ENCODE results near the gene ALAS1. TPM values are rescaled to one million over a fixed set of nuclear protein-coding genes. Genes with fewer than 3 reads are reported as not detected.

ALAS1 gene
- total RNA-seq, 1 donor from 2014 or later: 56.3 TPM

- Histone ChIP-seq H3K9ac (ENCODE audit: low read length) (peak overlapping the region; percentile 88), H3K27ac (ENCODE audit: low read depth, low read length) (peak overlapping the region; percentile 85)
Observed at GRCh38 chr3:52237006-52237656, 39.2 kb downstream of the ALAS1 start.

GRCh38 chr3:52237657-52238172, 39.8 kb downstream of the ALAS1 start:
- DNase-seq (ENCODE audit: low read depth): peak; percentile 84
- Histone ChIP-seq H3K79me2 (ENCODE audit: insufficient read depth, low read length) (peaks cover 59% of the 10 kb centered on the region), H2AFZ (ENCODE audit: low read depth, low read length) (no peak overlapping the region), H3K27me3 (ENCODE audit: insufficient read depth, low read length) (no peaks in the 10 kb centered on the region), H3K4me2 (ENCODE audit: low read length) (peak overlapping the region; percentile 92), H3K36me3 (ENCODE audit: insufficient read depth, low read length) (peaks cover 2% of the 10 kb centered on the region), H3K9me3 (ENCODE audit: insufficient read depth, low read depth, low read length) (no peaks in the 10 kb centered on the region), H3K4me3 (ENCODE audit: insufficient read depth, low read depth, low read length) (peak overlapping the region; percentile 83), H3K4me1 (ENCODE audit: insufficient read depth, low read length) (peaks cover 41% of the 10 kb centered on the region), H3K9ac (ENCODE audit: low read length) (peak overlapping the region; percentile 88), H4K20me1 (ENCODE audit: insufficient read depth, low read length) (peaks cover 41% of the 10 kb centered on the region), H3K27ac (ENCODE audit: low read depth, low read length) (peak overlapping the region; percentile 85)
- Mint-ChIP-seq H3K9me3 (ENCODE audit: unreplicated experiment) (peaks cover 3% of the 10 kb centered on the region), H3K4me1 (ENCODE audit: low read depth, unreplicated experiment) (peaks cover 30% of the 10 kb centered on the region), H3K27me3 (ENCODE audit: low read depth, unreplicated experiment) (no peaks in the 10 kb centered on the region), H3K27ac (ENCODE audit: unreplicated experiment) (peak overlapping the region; percentile 94), H3K4me3 (ENCODE audit: unreplicated experiment) (peak overlapping the region; percentile 99), H3K36me3 (ENCODE audit: low read depth, unreplicated experiment) (peaks cover 4% of the 10 kb centered on the region)
- no peak for TF ChIP-seq CTCF (IDR thresholded peaks at IDR 0.05; ENCODE audit: insufficient read depth, low read depth, low read length)
- TF ChIP-seq EZH2 (IDR thresholded peaks at IDR 0.05; ENCODE audit: insufficient read depth, low read length): no peak
- no peak for FAIRE-seq

More at GRCh38 chr3:52237006-52237656, 39.2 kb downstream of the ALAS1 start:
- peak overlapping the region; percentile 40 for H3K4me3 ChIP-seq (ENCODE audit: insufficient read depth, low read depth, low read length)
- TF ChIP-seq CTCF (IDR thresholded peaks at IDR 0.05; ENCODE audit: insufficient read depth, low read depth, low read length): no peak
- TF ChIP-seq EZH2 (IDR thresholded peaks at IDR 0.05; ENCODE audit: insufficient read depth, low read length): no peak
- peak overlapping the region; percentile 99 for H3K4me3 Mint-ChIP-seq (ENCODE audit: unreplicated experiment)
- FAIRE-seq (peak; percentile 67), DNase-seq (ENCODE audit: low read depth) (no peak)
- no peaks in the 10 kb centered on the region for H3K9me3 ChIP-seq (ENCODE audit: insufficient read depth, low read depth, low read length)
- H3K36me3 Mint-ChIP-seq (ENCODE audit: low read depth, unreplicated experiment): peaks cover 4% of the 10 kb centered on the region
- peak overlapping the region; percentile 1 for H2AFZ ChIP-seq (ENCODE audit: low read depth, low read length)
- H3K27me3 ChIP-seq (ENCODE audit: insufficient read depth, low read length): no peaks in the 10 kb centered on the region
- peaks cover 41% of the 10 kb centered on the region for H3K4me1 ChIP-seq (ENCODE audit: insufficient read depth, low read length)
- peaks cover 30% of the 10 kb centered on the region for H3K4me1 Mint-ChIP-seq (ENCODE audit: low read depth, unreplicated experiment)
- no peaks in the 10 kb centered on the region for H3K27me3 Mint-ChIP-seq (ENCODE audit: low read depth, unreplicated experiment)
- H3K79me2 ChIP-seq (ENCODE audit: insufficient read depth, low read length): peaks cover 63% of the 10 kb centered on the region
- peak overlapping the region; percentile 92 for H3K4me2 ChIP-seq (ENCODE audit: low read length)
- H3K36me3 ChIP-seq (ENCODE audit: insufficient read depth, low read length): peaks cover 2% of the 10 kb centered on the region
- peaks cover 47% of the 10 kb centered on the region for H4K20me1 ChIP-seq (ENCODE audit: insufficient read depth, low read length)
- peak overlapping the region; percentile 89 for H3K27ac Mint-ChIP-seq (ENCODE audit: unreplicated experiment)
- H3K9me3 Mint-ChIP-seq (ENCODE audit: unreplicated experiment): peaks cover 3% of the 10 kb centered on the region
